B cell (primary cell): Measurements from ENCODE around the gene NFKBIB. TPM values are rescaled to one million over a fixed set of nuclear protein-coding genes. Genes with fewer than 3 reads are reported as not detected.

Experiments
- ATAC-seq: fragments of 200-7000 bp; cut with Tn5 transposase; one replicate; pipeline ENCODE4 v1.10.0; 2021; ENCODE audit warnings: low read depth, mild to moderate bottlenecking, moderate number of reproducible peaks, moderate library complexity
- CTCF ChIA-PET: fragments of 350-600 bp; sonication (Branson Sonifier 250); formaldehyde crosslinking; loops from one replicate; lab custom pipeline; 2021; ENCODE audit warnings: antibody characterized with exemption, inconsistent platforms; lab: Charles Lee
- POLR2A ChIA-PET: fragments of 350-600 bp; sonication (Branson Sonifier 250); formaldehyde crosslinking; loops from one replicate; lab custom pipeline; 2021; ENCODE audit warnings: antibody characterized with exemption; lab: Charles Lee
- DNase-seq: peaks from one replicate; pipeline ENCODE4 v3.0.0; 2013
- H2AFZ ChIP-seq: 2 replicates; pipeline ENCODE4 v1.6.1; 2012; ENCODE audit warnings: mild to moderate bottlenecking, low read depth, low read length; ENCODE audit not compliant: insufficient read depth, poor library complexity, severe bottlenecking
- H3K27ac ChIP-seq, 2 donors: 1 replicate in 1 of 2; 2 replicates in 1 of 2; pipeline ENCODE4 v1.5.1; 2012 to 2013; ENCODE audit warnings: low read length in 2 of 2, mild to moderate bottlenecking in 2 of 2, moderate library complexity in 1 of 2
- H3K27me3 ChIP-seq, 4 experiments: fragments of 200-600 bp in 1 of 4; sonication (generic) in 1 of 4; replicated peaks in 1 of 4; 1 replicate in 2 of 4; 2 replicates in 2 of 4; pipeline versions ENCODE4 v1.6.1 to v1.7.0; 2013 to 2016; ENCODE audit warnings: low read length in 3 of 4, mild to moderate bottlenecking in 2 of 4, mixed read lengths in 1 of 4, moderate library complexity in 1 of 4; ENCODE audit not compliant: insufficient read depth in 4 of 4, control insufficient read depth in 3 of 4; ENCODE audit errors: control extremely low read depth in 1 of 4
- H3K36me3 ChIP-seq, 2 experiments: replicated peaks in 1 of 2; 1 replicate in 1 of 2; 2 replicates in 1 of 2; pipeline versions ENCODE4 v1.6.1 to v1.7.1; 2013; ENCODE audit warnings: low read length in 1 of 2; ENCODE audit not compliant: insufficient read depth in 2 of 2, control insufficient read depth in 1 of 2; ENCODE audit errors: control extremely low read depth in 1 of 2, extremely low read depth in 1 of 2
- H3K4me1 ChIP-seq, 2 donors: fragments of 200-600 bp in 1 of 2; sonication (generic) in 1 of 2; 1 replicate in 1 of 2; 2 replicates in 1 of 2; pipeline versions ENCODE4 v1.5.1 to v1.6.1; 2013 to 2017; ENCODE audit warnings: low read length in 2 of 2; ENCODE audit not compliant: control insufficient read depth in 2 of 2, insufficient read depth in 2 of 2
- H3K4me2 ChIP-seq: replicated peaks from 2 replicates; pipeline ENCODE3; 2012; ENCODE audit warnings: mild to moderate bottlenecking, low read depth, low read length; ENCODE audit not compliant: poor library complexity, severe bottlenecking
- H3K4me3 ChIP-seq, 5 experiments: fragments of 200-600 bp in 1 of 5; sonication (generic) in 1 of 5; 1 replicate in 3 of 5; 2 replicates in 2 of 5; pipeline versions ENCODE4 v1.5.1 to v1.7.0; 2011 to 2016; ENCODE audit warnings: low read length in 4 of 5, mild to moderate bottlenecking in 4 of 5, low read depth in 2 of 5, control low read depth in 1 of 5, moderate library complexity in 1 of 5; ENCODE audit not compliant: insufficient read depth in 1 of 5; ENCODE audit errors: control extremely low read depth in 1 of 5, extremely low read depth in 1 of 5
- H3K79me2 ChIP-seq: fragments of 200-600 bp; sonication (generic); one replicate; pipeline ENCODE4 v1.6.0; 2016; ENCODE audit warnings: low read length; ENCODE audit not compliant: control insufficient read depth, insufficient read depth
- H3K9ac ChIP-seq: fragments of 200-600 bp; sonication (generic); 2 replicates; pipeline ENCODE4 v1.6.1; 2017; ENCODE audit warnings: mild to moderate bottlenecking, low read length, moderate library complexity
- H3K9me3 ChIP-seq, 3 donors: one replicate each; pipeline versions ENCODE4 v1.6.1 to v1.7.1; 2013; ENCODE audit warnings: low read length in 2 of 3; ENCODE audit not compliant: control insufficient read depth in 2 of 3, insufficient read depth in 1 of 3; ENCODE audit errors: control extremely low read depth in 1 of 3
- H4K20me1 ChIP-seq: 2 replicates; pipeline ENCODE4 v1.6.0; 2012; ENCODE audit warnings: mild to moderate bottlenecking, low read length; ENCODE audit not compliant: insufficient read depth, control insufficient read depth, poor library complexity, severe bottlenecking
- H3K27ac Mint-ChIP-seq: one replicate; pipeline ENCODE4 v1.8.0; 2021; ENCODE audit warnings: mixed read lengths
- H3K27me3 Mint-ChIP-seq: one replicate; pipeline ENCODE4 v1.8.0; 2021; ENCODE audit warnings: mixed read lengths
- H3K4me1 Mint-ChIP-seq: one replicate; pipeline ENCODE4 v1.8.0; 2021; ENCODE audit warnings: mixed read lengths
- H3K4me3 Mint-ChIP-seq: one replicate; pipeline ENCODE4 v1.8.0; 2021; ENCODE audit warnings: mixed read lengths
- H3K9me3 Mint-ChIP-seq: one replicate; pipeline ENCODE4 v1.8.0; 2022; ENCODE audit warnings: mixed read lengths; ENCODE audit not compliant: insufficient read depth
- EZH2 ChIP-seq: IDR thresholded peaks from 2 replicates; pipeline ENCODE4 v1.6.1; 2012; ENCODE audit warnings: borderline replicate concordance, low read depth, mild to moderate bottlenecking, moderate library complexity, low read length; ENCODE audit not compliant: insufficient read depth, poor library complexity, severe bottlenecking
- WGBS: methylation state at CpG from one replicate; pipeline ENCODE4 v1.1.5; 2013; ENCODE audit warnings: missing lambda C conversion rate; ENCODE audit not compliant: insufficient coverage; 5-methylcytosine and 5-hydroxymethylcytosine counted together
- intact Hi-C: fragments of 100-400 bp; cut with micrococcal nuclease; formaldehyde crosslinking; loops from one replicate; pipeline ENCODE4 v1.10.0; 2022
- polyA plus RNA-seq: library from polyadenylated mRNA; depleted of rRNA; stranded (reverse); fragments of >200 nt; gene quantifications from 2 replicates; pipeline ENCODE4 v1.2.3, GENCODE V29; 2012
- total RNA-seq, 2 donors: library from RNA; stranded (reverse); fragments of 120-200 nt in 1 of 2; gene quantifications; 1 replicate in 1 of 2; 2 replicates in 1 of 2; pipeline versions ENCODE4 v1.2.3 to v1.2.4, GENCODE V29; 2013 to 2022
- TF ChIP-seq, protein P1 (sequence below): fragments of 200-600 bp; IDR thresholded peaks from one replicate; pipeline ENCODE4 v1.8.0; 2022; ENCODE audit warnings: antibody characterized with exemption, mild to moderate bottlenecking

NFKBIB gene
- total and polyA plus RNA-seq, 2 donors (not counting 1 experiment from before 2014, with no cell fraction given) = 30.3 to 54.4 TPM

DNA sequence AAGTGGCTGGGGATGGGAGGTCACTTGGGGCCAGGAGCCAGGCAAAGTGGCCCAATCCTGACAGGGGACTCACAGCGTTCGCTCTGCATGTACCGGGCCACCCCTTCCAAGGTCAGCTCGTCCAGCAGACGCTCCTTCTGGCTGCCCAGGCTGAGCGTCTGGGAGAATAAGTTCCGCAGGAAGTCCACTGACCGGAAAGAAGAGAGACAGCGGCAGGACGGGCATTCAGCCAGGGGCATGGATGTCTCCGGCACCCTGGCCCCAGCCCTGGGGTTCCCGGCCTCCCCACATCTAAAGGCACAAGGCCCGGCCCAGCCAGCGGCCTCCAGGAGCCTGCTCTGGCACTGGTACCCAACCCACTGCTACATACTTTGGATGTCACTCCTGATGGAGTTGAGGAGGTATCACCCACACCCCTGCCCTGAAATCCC, 6.4 kb upstream of the NFKBIB start:
- WGBS = 99% methylated on average over 14 of the region's 14 CpGs
- H3K9ac ChIP-seq = no peak overlapping the region
- H3K4me1 ChIP-seq = peaks cover 6 to 10% of the 10 kb centered on the region in 2 donors
- H3K79me2 ChIP-seq = peaks cover 52% of the 10 kb centered on the region
- no peak for TF ChIP-seq EZH2
- TF ChIP-seq, protein P1, sequence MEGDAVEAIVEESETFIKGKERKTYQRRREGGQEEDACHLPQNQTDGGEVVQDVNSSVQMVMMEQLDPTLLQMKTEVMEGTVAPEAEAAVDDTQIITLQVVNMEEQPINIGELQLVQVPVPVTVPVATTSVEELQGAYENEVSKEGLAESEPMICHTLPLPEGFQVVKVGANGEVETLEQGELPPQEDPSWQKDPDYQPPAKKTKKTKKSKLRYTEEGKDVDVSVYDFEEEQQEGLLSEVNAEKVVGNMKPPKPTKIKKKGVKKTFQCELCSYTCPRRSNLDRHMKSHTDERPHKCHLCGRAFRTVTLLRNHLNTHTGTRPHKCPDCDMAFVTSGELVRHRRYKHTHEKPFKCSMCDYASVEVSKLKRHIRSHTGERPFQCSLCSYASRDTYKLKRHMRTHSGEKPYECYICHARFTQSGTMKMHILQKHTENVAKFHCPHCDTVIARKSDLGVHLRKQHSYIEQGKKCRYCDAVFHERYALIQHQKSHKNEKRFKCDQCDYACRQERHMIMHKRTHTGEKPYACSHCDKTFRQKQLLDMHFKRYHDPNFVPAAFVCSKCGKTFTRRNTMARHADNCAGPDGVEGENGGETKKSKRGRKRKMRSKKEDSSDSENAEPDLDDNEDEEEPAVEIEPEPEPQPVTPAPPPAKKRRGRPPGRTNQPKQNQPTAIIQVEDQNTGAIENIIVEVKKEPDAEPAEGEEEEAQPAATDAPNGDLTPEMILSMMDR = no peak
- H4K20me1 ChIP-seq = no peaks in the 10 kb centered on the region
- H3K4me1 Mint-ChIP-seq = peaks cover 9% of the 10 kb centered on the region
- no peak overlapping the region for H3K4me3 Mint-ChIP-seq
- no peak overlapping the region for H3K4me3 ChIP-seq
- ChIA-PET POLR2A (no interaction called here), CTCF (interaction anchor here (1.0 kb wide), 1 partner anchor 107 kb away, joined by 4 read pairs; no protein-coding TSS in a partner anchor)
- H3K4me2 ChIP-seq = no peak overlapping the region
- no peaks in the 10 kb centered on the region for H3K27me3 Mint-ChIP-seq
- no peaks in the 10 kb centered on the region for H3K9me3 ChIP-seq
- H3K27ac Mint-ChIP-seq = no peak overlapping the region
- peaks cover 0 to 22% of the 10 kb centered on the region in 2 experiments for H3K36me3 ChIP-seq
- no peak overlapping the region for H2AFZ ChIP-seq
- H3K27ac ChIP-seq = no peak overlapping the region
- no peaks in the 10 kb centered on the region for H3K27me3 ChIP-seq
- intact Hi-C loops = no loop called here
- no peaks in the 10 kb centered on the region for H3K9me3 Mint-ChIP-seq
- DNase-seq (no peak), ATAC-seq (no peak)

DNA sequence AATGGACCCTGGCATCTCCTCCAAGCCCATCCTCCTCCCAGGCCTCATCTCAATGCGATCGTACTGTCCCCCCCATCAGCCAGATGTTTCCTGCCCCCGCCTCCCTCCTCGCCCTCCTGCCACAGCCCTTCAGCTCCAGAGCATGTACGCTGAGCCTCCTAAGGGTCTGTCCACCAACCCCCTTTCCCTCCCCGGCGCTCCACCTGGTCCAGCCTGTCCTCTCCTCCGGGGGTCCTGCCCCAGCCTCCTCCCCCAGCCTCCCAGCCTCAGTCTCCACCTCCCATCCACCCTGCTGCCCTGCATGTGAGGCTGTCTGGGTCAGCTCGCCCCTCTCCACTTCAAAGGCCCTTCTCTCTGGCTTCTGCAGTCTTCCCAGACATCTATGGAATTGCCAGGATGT, 4.8 kb upstream of the NFKBIB start:
- H3K27ac ChIP-seq = no peak overlapping the region
- POLR2A ChIA-PET = no interaction called here
- WGBS = 24% methylated on average over 9 of the region's 9 CpGs

More for the DNA sequence above, 4.8 kb upstream of the NFKBIB start:
- CTCF ChIA-PET = no interaction called here
- H3K4me1 Mint-ChIP-seq = peaks cover 21% of the 10 kb centered on the region
- no peak overlapping the region for H3K9ac ChIP-seq
- H3K4me3 ChIP-seq = no peak overlapping the region
- intact Hi-C loops = no loop called here
- H3K27me3 ChIP-seq = no peaks in the 10 kb centered on the region
- no peak for TF ChIP-seq EZH2
- TF ChIP-seq, protein P1 = no peak
- ATAC-seq (no peak), DNase-seq (no peak)
- no peaks in the 10 kb centered on the region for H3K9me3 Mint-ChIP-seq
- H3K27me3 Mint-ChIP-seq = no peaks in the 10 kb centered on the region
- no peaks in the 10 kb centered on the region for H4K20me1 ChIP-seq
- no peak overlapping the region for H3K27ac Mint-ChIP-seq
- no peak overlapping the region for H3K4me2 ChIP-seq
- H3K79me2 ChIP-seq = peaks cover 60% of the 10 kb centered on the region
- H3K4me3 Mint-ChIP-seq = no peak overlapping the region
- H2AFZ ChIP-seq = no peak overlapping the region
- peaks cover 0 to 6% of the 10 kb centered on the region in 2 experiments for H3K36me3 ChIP-seq
- H3K4me1 ChIP-seq = peaks cover 11 to 18% of the 10 kb centered on the region in 2 donors
- H3K9me3 ChIP-seq = no peaks in the 10 kb centered on the region
